Thyroid gland (tissue), 4 donors: Measurements from ENCODE around the gene MAPK11. TPM values are rescaled to one million over a fixed set of nuclear protein-coding genes. Genes with fewer than 3 reads are reported as not detected.
A peak's percentile ranks its signal among the peaks of the same experiment; 100 is the strongest.

Experiments
- DNase-seq, 2 donors: peaks; one replicate each; pipeline ENCODE4 v3.0.0-alpha.2; 2019
- H3K27ac ChIP-seq, 3 donors: fragments of 200-600 bp; sonication (generic); 1 replicate in 2 of 3; 2 replicates in 1 of 3; pipeline ENCODE4 v1.5.1; 2016 to 2019; ENCODE audit warnings: mild to moderate bottlenecking in 1 of 3, moderate library complexity in 1 of 3
- H3K27me3 ChIP-seq: fragments of 200-600 bp; sonication (generic); one replicate; pipeline ENCODE4 v1.5.1; 2019
- H3K36me3 ChIP-seq, 2 donors: fragments of 200-600 bp; sonication (generic); one replicate each; pipeline ENCODE4 v1.5.1; 2016 to 2019
- H3K4me1 ChIP-seq, 2 donors: fragments of 200-600 bp; sonication (generic); one replicate each; pipeline ENCODE4 v1.5.1; 2017 to 2019
- H3K4me3 ChIP-seq, 3 donors: fragments of 200-600 bp; sonication (generic); replicated peaks in 1 of 3; 1 replicate in 2 of 3; 2 replicates in 1 of 3; pipeline ENCODE4 v1.5.1; 2016; ENCODE audit warnings: mild to moderate bottlenecking in 1 of 3
- H3K9me3 ChIP-seq: fragments of 200-600 bp; sonication (generic); one replicate; pipeline ENCODE4 v1.5.1; 2017
- CTCF ChIP-seq, 6 experiments: fragments of 200-600 bp in 3 of 6; fragments of 450-650 bp in 3 of 6; sonication (generic) in 3 of 6; IDR thresholded peaks; one replicate each; pipeline ENCODE4 v1.5.1; 2016 to 2019; ENCODE audit warnings: antibody characterized with exemption in 6 of 6, mild to moderate bottlenecking in 2 of 6, inconsistent platforms in 1 of 6, moderate library complexity in 1 of 6
- POLR2A ChIP-seq, 2 donors: fragments of 450-650 bp; IDR thresholded peaks; one replicate each; pipeline ENCODE4 v1.6.1; 2017; ENCODE audit warnings: antibody characterized with exemption in 2 of 2, mild to moderate bottlenecking in 2 of 2, moderate library complexity in 1 of 2
- WGBS, 2 donors: methylation state at CpG; one replicate each; pipeline ENCODE4 v1.1.5; 2017; 5-methylcytosine and 5-hydroxymethylcytosine counted together
- intact Hi-C: fragments of 100-400 bp; cut with DNase I; formaldehyde crosslinking; loops from one replicate; pipeline ENCODE4 v1.15.1; 2023
- total RNA-seq, 4 donors: library from RNA; depleted of rRNA; stranded (reverse); fragments of >200 nt; gene quantifications; one replicate each; pipeline ENCODE4 v1.2.3, GENCODE V29; 2016

MAPK11 gene
- total RNA-seq, 4 donors from 2014 or later, result 2.8 to 4.7 (median 4.0) TPM

DNA sequence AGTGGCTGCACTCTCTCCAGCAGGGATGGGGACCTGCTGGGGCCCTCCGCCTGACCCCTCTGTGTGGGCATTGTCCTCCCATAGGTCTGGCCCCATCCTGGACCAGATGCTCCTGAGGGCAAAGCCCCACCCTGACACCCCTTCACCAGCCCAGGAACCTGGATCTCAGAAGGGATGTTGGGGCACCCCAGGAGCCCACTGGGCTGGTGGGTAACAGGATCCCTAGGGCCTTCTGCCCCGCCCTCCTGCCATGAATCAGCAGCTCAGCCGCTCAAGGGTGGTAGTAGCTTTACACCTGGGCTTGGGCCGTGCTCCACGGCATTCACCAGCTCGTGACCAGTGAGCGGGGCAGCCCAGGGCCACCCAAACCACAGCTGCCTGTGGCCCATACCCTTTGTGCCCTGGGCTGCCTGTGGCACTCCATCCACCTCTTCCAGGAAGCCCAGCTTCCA, 7.7 kb downstream of the MAPK11 start:
- no peaks in the 10 kb centered on the region for H3K36me3 ChIP-seq
- H3K4me3 ChIP-seq, result no peak overlapping the region
- intact Hi-C loops, result no loop called here
- H3K9me3 ChIP-seq, result no peaks in the 10 kb centered on the region
- 56 to 65% methylated on average over 6 to 7 of the region's 7 CpGs for WGBS, 2 donors
- no peak for DNase-seq
- peaks cover 5% of the 10 kb centered on the region for H3K27me3 ChIP-seq
- peaks cover 5 to 20% of the 10 kb centered on the region in 2 donors for H3K4me1 ChIP-seq
- no peak overlapping the region for H3K27ac ChIP-seq
- TF ChIP-seq CTCF (IDR thresholded peaks at IDR 0.05) (no peak), POLR2A (IDR thresholded peaks at IDR 0.05) (no peak)

GRCh38 chr22:50261615-50262459, 8.3 kb downstream of the MAPK11 start, which contains the start of gene MAPK12:
TSS of gene MAPK12 (minus strand) at chr22:50261683. CDS start at chr22:50261509, 174 bp downstream.
- 16 to 18% methylated on average over 10 to 13 of the region's 61 CpGs for WGBS, 2 donors
- no peaks in the 10 kb centered on the region for H3K36me3 ChIP-seq
- H3K4me3 ChIP-seq, result peak within 1 kb of the TSS in 1 of 3 donors; percentile 27
- DNase-seq, result no peak
- H3K9me3 ChIP-seq, result no peaks in the 10 kb centered on the region
- H3K4me1 ChIP-seq, result peaks cover 5 to 15% of the 10 kb centered on the region in 2 donors
- H3K27ac ChIP-seq, result no peak within 1 kb of the TSS
- intact Hi-C loops, result no loop called here
- no peak for TF ChIP-seq CTCF (IDR thresholded peaks at IDR 0.05)
- no peak for TF ChIP-seq POLR2A (IDR thresholded peaks at IDR 0.05)
- H3K27me3 ChIP-seq, result peaks cover 5% of the 10 kb centered on the region

GRCh38 chr22:50260801-50261614, 9.2 kb downstream of the MAPK11 start:
- Histone ChIP-seq H3K27ac (no peak overlapping the region), H3K9me3 (no peaks in the 10 kb centered on the region), H3K4me1 (peaks cover 5 to 15% of the 10 kb centered on the region in 2 donors), H3K36me3 (no peaks in the 10 kb centered on the region), H3K27me3 (peaks cover 5% of the 10 kb centered on the region), H3K4me3 (peak overlapping the region in 1 of 3 donors; percentile 27)
- WGBS, 2 donors, result 0% methylated on average over 6 of the region's 92 CpGs; no CpG with 5 or more reads in 1 of the 2 donors
- peak in 1 of 2 donors; percentile 44 for DNase-seq
- TF ChIP-seq CTCF (IDR thresholded peaks at IDR 0.05), result no peak
- no peak for TF ChIP-seq POLR2A (IDR thresholded peaks at IDR 0.05)
- intact Hi-C loops, result no loop called here

GRCh38 chr22:50260434-50260800, 9.8 kb downstream of the MAPK11 start:
- TF ChIP-seq POLR2A (IDR thresholded peaks at IDR 0.05) (no peak), CTCF (IDR thresholded peaks at IDR 0.05) (no peak)
- H3K4me3 ChIP-seq, result peak overlapping the region in 1 of 3 donors; percentile 27
- H3K27ac ChIP-seq, result no peak overlapping the region
- DNase-seq, result no peak
- peaks cover 5% of the 10 kb centered on the region for H3K27me3 ChIP-seq
- no peaks in the 10 kb centered on the region for H3K9me3 ChIP-seq
- intact Hi-C loops, result no loop called here
- no peaks in the 10 kb centered on the region for H3K36me3 ChIP-seq
- 38 to 57% methylated on average over 6 to 10 of the region's 11 CpGs for WGBS, 2 donors
- H3K4me1 ChIP-seq, result peaks cover 5 to 15% of the 10 kb centered on the region in 2 donors
